ENCODE data around the gene RPS6KA2.

Gene RPS6KA2

DNA sequence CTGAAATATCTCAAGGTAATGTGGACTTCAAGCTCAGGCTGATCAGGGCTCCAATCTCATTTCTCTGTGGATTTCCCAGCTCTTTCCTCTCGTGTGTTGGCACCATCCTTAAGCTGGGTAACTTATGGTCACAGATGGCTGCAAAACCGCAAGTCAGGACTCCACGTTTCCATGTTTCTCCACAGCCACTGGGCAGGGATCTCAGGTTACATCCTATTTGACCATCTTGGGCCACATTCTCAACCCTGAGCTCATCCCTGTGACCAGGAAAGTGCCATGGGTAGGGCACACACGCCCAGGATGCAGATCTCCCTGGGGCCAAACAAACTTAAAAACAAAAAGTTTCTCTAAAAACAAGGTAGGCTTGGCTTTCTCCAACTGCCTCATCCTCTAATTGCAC lies 15.4 kb downstream of the RPS6KA2 start:
- DNase-seq: no peak
- Histone ChIP-seq H3K36me3 (ENCODE audit: control insufficient read depth in 4 of 4, insufficient read depth in 4 of 4, low read length in 3 of 4) (no peaks in the 10 kb centered on the region), H3K4me1 (ENCODE audit: control extremely low read depth in 1 of 4, control insufficient read depth in 4 of 4, insufficient read depth in 4 of 4, low read length in 3 of 4) (no peaks in the 10 kb centered on the region), H3K27me3 (replicated peaks in 2 of 5; ENCODE audit: control insufficient read depth in 4 of 5, insufficient read depth in 5 of 5, low read length in 4 of 5) (peaks cover 0 to 2% (median 0%) of the 10 kb centered on the region in 5 experiments), H3K4me3 (ENCODE audit: control insufficient read depth in 1 of 7, extremely low read depth in 1 of 7, insufficient read depth in 4 of 7, low read depth in 2 of 7, low read length in 6 of 7) (no peak overlapping the region), H3K27ac (ENCODE audit: insufficient read depth in 1 of 2, low read depth in 1 of 2, low read length in 2 of 2, poor library complexity in 1 of 2, severe bottlenecking in 2 of 2) (no peak overlapping the region), H3K9me3 (ENCODE audit: control extremely low read depth in 1 of 5, control insufficient read depth in 4 of 5, insufficient read depth in 2 of 5, low read depth in 1 of 5, low read length in 4 of 5) (no peaks in the 10 kb centered on the region)
- 92% methylated on average over 3 of the region's 4 CpGs for WGBS (ENCODE audit: insufficient coverage)
- ChIA-PET CTCF (interaction anchor here (1.1 to 3.1 kb wide), 3 partner anchors 8 to 27 kb away, joined by 4 to 13 read pairs (median 12); no protein-coding TSS in a partner anchor), POLR2A (interaction anchor here (0.6 kb wide), 1 partner anchor 54 kb away, joined by 3 read pairs; no protein-coding TSS in a partner anchor)

DNA sequence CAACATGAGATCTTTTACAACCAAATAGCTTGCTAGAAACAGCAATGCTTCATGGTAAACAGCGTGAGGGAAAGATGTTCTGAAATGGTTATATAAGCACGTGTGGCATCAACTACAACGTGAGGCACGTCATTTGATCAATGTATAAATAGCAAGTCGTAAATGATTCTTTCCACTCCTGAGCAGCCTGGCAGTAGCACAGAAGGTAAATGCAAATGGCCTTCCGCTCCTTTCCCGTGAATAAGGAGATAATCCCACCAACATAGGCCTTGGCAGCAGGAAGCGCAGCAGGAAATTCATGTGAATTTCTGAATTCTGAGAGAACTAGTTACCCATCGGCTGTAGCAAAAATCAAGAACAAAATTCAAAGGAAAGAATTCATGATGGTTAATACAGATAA lies 17.0 kb downstream of the RPS6KA2 start:
- H3K4me3 ChIP-seq (ENCODE audit: control insufficient read depth in 1 of 7, extremely low read depth in 1 of 7, insufficient read depth in 4 of 7, low read depth in 2 of 7, low read length in 6 of 7): no peak overlapping the region
- CTCF ChIA-PET: no interaction called here
- H3K36me3 ChIP-seq (ENCODE audit: control insufficient read depth in 4 of 4, insufficient read depth in 4 of 4, low read length in 3 of 4): no peaks in the 10 kb centered on the region
- no peaks in the 10 kb centered on the region for H3K9me3 ChIP-seq (ENCODE audit: control extremely low read depth in 1 of 5, control insufficient read depth in 4 of 5, insufficient read depth in 2 of 5, low read depth in 1 of 5, low read length in 4 of 5)
- POLR2A ChIA-PET: no interaction called here
- peaks cover 0 to 2% (median 0%) of the 10 kb centered on the region in 5 experiments for H3K27me3 ChIP-seq (replicated peaks in 2 of 5; ENCODE audit: control insufficient read depth in 4 of 5, insufficient read depth in 5 of 5, low read length in 4 of 5)
- no peak for DNase-seq
- H3K4me1 ChIP-seq (ENCODE audit: control extremely low read depth in 1 of 4, control insufficient read depth in 4 of 4, insufficient read depth in 4 of 4, low read length in 3 of 4): no peaks in the 10 kb centered on the region
- 97% methylated on average over 7 of the region's 9 CpGs for WGBS (ENCODE audit: insufficient coverage)
- H3K27ac ChIP-seq (ENCODE audit: insufficient read depth in 1 of 2, low read depth in 1 of 2, low read length in 2 of 2, poor library complexity in 1 of 2, severe bottlenecking in 2 of 2): no peak overlapping the region

DNA sequence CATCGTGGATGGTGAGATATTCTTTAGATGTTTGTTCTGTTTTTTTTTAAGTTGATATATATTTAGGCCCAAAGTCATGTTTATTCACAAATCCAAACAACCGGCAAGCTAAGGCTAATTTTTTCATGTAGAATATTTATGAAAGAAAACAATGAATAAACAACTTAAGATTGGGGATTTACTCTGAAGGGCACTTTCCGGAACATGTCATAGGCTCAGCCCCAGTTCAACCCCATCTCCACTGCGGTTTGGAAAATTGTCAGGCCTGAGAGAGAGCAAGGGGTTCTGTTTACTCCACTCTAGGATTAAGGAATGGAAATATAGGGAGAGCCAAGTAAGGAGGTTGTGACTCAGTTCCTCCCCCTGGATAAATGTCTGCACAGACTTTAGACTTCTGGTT lies 18.3 kb downstream of the RPS6KA2 start:
- Histone ChIP-seq H3K4me3 (ENCODE audit: control insufficient read depth in 1 of 7, extremely low read depth in 1 of 7, insufficient read depth in 4 of 7, low read depth in 2 of 7, low read length in 6 of 7) (no peak overlapping the region), H3K27me3 (replicated peaks in 2 of 5; ENCODE audit: control insufficient read depth in 4 of 5, insufficient read depth in 5 of 5, low read length in 4 of 5) (peaks cover 0 to 2% (median 0%) of the 10 kb centered on the region in 5 experiments), H3K4me1 (ENCODE audit: control extremely low read depth in 1 of 4, control insufficient read depth in 4 of 4, insufficient read depth in 4 of 4, low read length in 3 of 4) (no peaks in the 10 kb centered on the region), H3K9me3 (ENCODE audit: control extremely low read depth in 1 of 5, control insufficient read depth in 4 of 5, insufficient read depth in 2 of 5, low read depth in 1 of 5, low read length in 4 of 5) (no peaks in the 10 kb centered on the region), H3K27ac (ENCODE audit: insufficient read depth in 1 of 2, low read depth in 1 of 2, low read length in 2 of 2, poor library complexity in 1 of 2, severe bottlenecking in 2 of 2) (no peak overlapping the region), H3K36me3 (ENCODE audit: control insufficient read depth in 4 of 4, insufficient read depth in 4 of 4, low read length in 3 of 4) (no peaks in the 10 kb centered on the region)
- WGBS (ENCODE audit: insufficient coverage): 100% methylated on average over 1 of the region's 4 CpGs
- CTCF ChIA-PET: no interaction called here
- DNase-seq: no peak
- POLR2A ChIA-PET: no interaction called here

GRCh38 chr6:166605752-166606151 lies 21.3 kb downstream of the RPS6KA2 start:
- Histone ChIP-seq H3K9me3 (ENCODE audit: control extremely low read depth in 1 of 5, control insufficient read depth in 4 of 5, insufficient read depth in 2 of 5, low read depth in 1 of 5, low read length in 4 of 5) (peaks cover 0 to 10% (median 0%) of the 10 kb centered on the region in 5 experiments), H3K36me3 (ENCODE audit: control insufficient read depth in 4 of 4, insufficient read depth in 4 of 4, low read length in 3 of 4) (no peaks in the 10 kb centered on the region), H3K4me3 (ENCODE audit: control insufficient read depth in 1 of 7, extremely low read depth in 1 of 7, insufficient read depth in 4 of 7, low read depth in 2 of 7, low read length in 6 of 7) (no peak overlapping the region), H3K27ac (ENCODE audit: insufficient read depth in 1 of 2, low read depth in 1 of 2, low read length in 2 of 2, poor library complexity in 1 of 2, severe bottlenecking in 2 of 2) (no peak overlapping the region), H3K4me1 (ENCODE audit: control extremely low read depth in 1 of 4, control insufficient read depth in 4 of 4, insufficient read depth in 4 of 4, low read length in 3 of 4) (peaks cover 0 to 3% (median 0%) of the 10 kb centered on the region in 4 experiments), H3K27me3 (replicated peaks in 2 of 5; ENCODE audit: control insufficient read depth in 4 of 5, insufficient read depth in 5 of 5, low read length in 4 of 5) (no peaks in the 10 kb centered on the region)
- POLR2A ChIA-PET: no interaction called here
- CTCF ChIA-PET: no interaction called here
- DNase-seq: no peak
- WGBS (ENCODE audit: insufficient coverage): 90% methylated on average over 6 of the region's 6 CpGs

DNA sequence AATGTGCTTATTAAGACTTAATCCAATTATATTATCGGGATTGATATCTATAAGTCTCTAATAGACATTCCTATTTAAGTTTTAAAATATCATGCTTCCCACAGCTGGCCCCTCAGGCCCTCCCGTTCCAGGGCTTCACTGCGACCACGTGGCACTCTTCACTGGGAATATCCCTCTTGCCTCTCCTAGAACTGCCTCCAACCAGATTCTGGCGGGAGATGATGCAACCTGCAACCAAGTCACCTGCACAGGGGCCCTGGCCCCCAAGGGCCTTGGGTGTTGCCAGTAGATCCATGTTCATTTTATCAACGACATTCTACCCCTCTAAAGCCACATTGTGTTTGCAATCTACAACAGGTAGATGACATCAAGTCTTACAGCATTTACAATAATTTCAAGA lies 22.1 kb downstream of the RPS6KA2 start:
- peaks cover 0 to 10% (median 0%) of the 10 kb centered on the region in 5 experiments for H3K9me3 ChIP-seq (ENCODE audit: control extremely low read depth in 1 of 5, control insufficient read depth in 4 of 5, insufficient read depth in 2 of 5, low read depth in 1 of 5, low read length in 4 of 5)
- no peak overlapping the region for H3K4me3 ChIP-seq (ENCODE audit: control insufficient read depth in 1 of 7, extremely low read depth in 1 of 7, insufficient read depth in 4 of 7, low read depth in 2 of 7, low read length in 6 of 7)
- ChIA-PET POLR2A (interaction anchor here (0.7 kb wide), 1 partner anchor 23 kb away, joined by 3 read pairs; the partner anchor contains the start of gene RPS6KA2), CTCF (no interaction called here)
- peaks cover 0 to 3% (median 0%) of the 10 kb centered on the region in 4 experiments for H3K4me1 ChIP-seq (ENCODE audit: control extremely low read depth in 1 of 4, control insufficient read depth in 4 of 4, insufficient read depth in 4 of 4, low read length in 3 of 4)
- no peaks in the 10 kb centered on the region for H3K36me3 ChIP-seq (ENCODE audit: control insufficient read depth in 4 of 4, insufficient read depth in 4 of 4, low read length in 3 of 4)
- no peak for DNase-seq
- 94% methylated on average over 5 of the region's 6 CpGs for WGBS (ENCODE audit: insufficient coverage)
- no peaks in the 10 kb centered on the region for H3K27me3 ChIP-seq (replicated peaks in 2 of 5; ENCODE audit: control insufficient read depth in 4 of 5, insufficient read depth in 5 of 5, low read length in 4 of 5)
- no peak overlapping the region for H3K27ac ChIP-seq (ENCODE audit: insufficient read depth in 1 of 2, low read depth in 1 of 2, low read length in 2 of 2, poor library complexity in 1 of 2, severe bottlenecking in 2 of 2)

- no peaks in the 10 kb centered on the region for H3K27me3 ChIP-seq (replicated peaks in 2 of 5; ENCODE audit: control insufficient read depth in 4 of 5, insufficient read depth in 5 of 5, low read length in 4 of 5)
- H3K4me3 ChIP-seq (ENCODE audit: control insufficient read depth in 1 of 7, extremely low read depth in 1 of 7, insufficient read depth in 4 of 7, low read depth in 2 of 7, low read length in 6 of 7): no peak overlapping the region
- POLR2A ChIA-PET: no interaction called here
- H3K27ac ChIP-seq (ENCODE audit: insufficient read depth in 1 of 2, low read depth in 1 of 2, low read length in 2 of 2, poor library complexity in 1 of 2, severe bottlenecking in 2 of 2): no peak overlapping the region
- H3K9me3 ChIP-seq (ENCODE audit: control extremely low read depth in 1 of 5, control insufficient read depth in 4 of 5, insufficient read depth in 2 of 5, low read depth in 1 of 5, low read length in 4 of 5): peaks cover 0 to 10% (median 0%) of the 10 kb centered on the region in 5 experiments
- DNase-seq: no peak
- H3K4me1 ChIP-seq (ENCODE audit: control extremely low read depth in 1 of 4, control insufficient read depth in 4 of 4, insufficient read depth in 4 of 4, low read length in 3 of 4): peaks cover 0 to 7% (median 2%) of the 10 kb centered on the region in 4 experiments
- CTCF ChIA-PET: interaction anchor here (2.5 kb wide), 1 partner anchor 8 kb away, joined by 13 read pairs; no protein-coding TSS in a partner anchor
- no peaks in the 10 kb centered on the region for H3K36me3 ChIP-seq (ENCODE audit: control insufficient read depth in 4 of 4, insufficient read depth in 4 of 4, low read length in 3 of 4)
- 99% methylated on average over 6 of the region's 9 CpGs for WGBS (ENCODE audit: insufficient coverage)
Measured at GRCh38 chr6:166604328-166604727, 22.7 kb downstream of the RPS6KA2 start.

DNA sequence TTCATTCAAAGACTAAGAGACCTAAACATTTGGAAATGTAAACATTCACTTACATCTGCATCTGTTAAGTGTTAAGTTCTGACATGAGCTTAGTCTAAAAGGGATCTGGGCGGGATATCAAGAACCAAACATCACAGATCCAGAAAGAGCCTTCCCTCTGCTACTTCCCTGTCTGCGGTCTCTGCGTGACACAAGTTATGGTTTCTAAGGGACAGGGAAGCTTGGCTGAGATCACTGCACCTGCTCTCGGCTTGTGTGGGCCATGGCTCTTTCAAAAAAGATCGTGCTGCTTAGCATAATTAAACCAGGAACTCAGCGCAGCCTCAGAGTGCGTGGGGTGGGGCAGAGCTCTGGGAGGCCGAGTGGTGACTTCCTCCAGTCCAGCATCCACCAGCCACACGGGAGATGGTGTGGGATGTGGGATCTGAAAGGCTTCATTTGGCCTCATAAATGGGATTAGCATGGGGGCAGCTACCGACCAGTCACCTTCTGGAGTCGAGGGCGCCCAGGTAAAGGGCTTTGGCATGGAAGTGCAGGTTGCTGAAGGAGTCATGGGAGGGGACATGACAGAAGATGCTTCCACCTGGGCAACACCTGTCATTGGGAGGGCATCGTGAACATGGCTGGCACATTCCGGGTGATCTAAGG lies 23.9 kb downstream of the RPS6KA2 start:
- no peak for DNase-seq
- ChIA-PET CTCF (interaction anchor here (2.5 kb wide), 1 partner anchor 10 kb away, joined by 13 read pairs; no protein-coding TSS in a partner anchor), POLR2A (no interaction called here)
- 92% methylated on average over 13 of the region's 14 CpGs for WGBS (ENCODE audit: insufficient coverage)
- Histone ChIP-seq H3K27me3 (replicated peaks in 2 of 5; ENCODE audit: control insufficient read depth in 4 of 5, insufficient read depth in 5 of 5, low read length in 4 of 5) (no peaks in the 10 kb centered on the region), H3K9me3 (ENCODE audit: control extremely low read depth in 1 of 5, control insufficient read depth in 4 of 5, insufficient read depth in 2 of 5, low read depth in 1 of 5, low read length in 4 of 5) (peaks cover 0 to 10% (median 0%) of the 10 kb centered on the region in 5 experiments), H3K4me3 (ENCODE audit: control insufficient read depth in 1 of 7, extremely low read depth in 1 of 7, insufficient read depth in 4 of 7, low read depth in 2 of 7, low read length in 6 of 7) (no peak overlapping the region), H3K27ac (ENCODE audit: insufficient read depth in 1 of 2, low read depth in 1 of 2, low read length in 2 of 2, poor library complexity in 1 of 2, severe bottlenecking in 2 of 2) (no peak overlapping the region), H3K36me3 (ENCODE audit: control insufficient read depth in 4 of 4, insufficient read depth in 4 of 4, low read length in 3 of 4) (no peaks in the 10 kb centered on the region), H3K4me1 (ENCODE audit: control extremely low read depth in 1 of 4, control insufficient read depth in 4 of 4, insufficient read depth in 4 of 4, low read length in 3 of 4) (peaks cover 0 to 19% (median 8%) of the 10 kb centered on the region in 4 experiments)
